ENCODE data around the gene SPOPL.

The SPOPL gene

DNA sequence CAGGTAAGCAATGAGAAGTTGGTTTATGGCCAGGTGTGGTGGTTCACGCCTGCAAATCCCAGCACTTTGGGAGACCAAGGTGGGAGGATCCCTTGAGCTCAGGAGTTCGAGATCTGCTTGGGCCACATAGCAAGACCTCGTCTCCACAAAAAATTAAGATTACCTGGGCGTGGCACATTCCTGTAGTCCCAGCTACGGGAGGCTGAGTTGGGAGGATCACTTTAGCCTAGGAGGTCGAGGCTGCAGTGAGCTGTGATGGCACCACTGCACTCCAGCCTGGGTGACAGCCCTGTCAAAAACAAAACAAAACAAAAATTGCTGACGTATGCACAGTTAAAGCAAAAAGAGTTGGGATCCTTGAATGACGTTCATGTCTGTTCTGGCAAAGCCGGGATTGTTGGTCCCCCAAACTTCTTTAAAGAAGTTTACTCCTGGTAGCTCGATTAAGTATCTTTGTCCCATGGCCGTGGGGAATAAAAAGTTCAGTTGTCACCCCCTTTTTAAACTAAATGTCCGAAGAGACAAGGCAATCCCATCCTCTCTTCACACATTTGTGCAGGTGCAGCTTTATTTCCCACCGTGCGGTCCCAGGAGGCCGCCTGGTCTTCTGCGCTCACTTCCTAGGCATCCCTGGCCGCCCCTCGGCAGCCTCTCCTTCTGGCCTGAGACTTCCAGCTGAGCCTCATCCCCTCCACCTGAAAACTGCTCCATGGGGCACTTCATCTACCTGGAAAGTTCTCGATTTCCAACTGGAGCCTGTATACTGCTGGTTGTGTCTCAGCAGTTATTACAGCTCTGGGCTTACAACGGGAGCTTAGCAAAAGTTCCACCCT, 762 bp upstream of the SPOPL start:
- peak overlapping the region; percentile 97 for H3K4me3 ChIP-seq (ENCODE audit: low read length)
- no peaks in the 10 kb centered on the region for H3K36me3 ChIP-seq (ENCODE audit: insufficient read depth, low read length)
- no peaks in the 10 kb centered on the region for H3K9me3 ChIP-seq (ENCODE audit: low read length)
- peaks cover 16% of the 10 kb centered on the region for H3K4me1 ChIP-seq (ENCODE audit: insufficient read depth, low read length)
- H3K27me3 ChIP-seq (ENCODE audit: insufficient read depth, low read length): no peaks in the 10 kb centered on the region
- peak overlapping the region; percentile 96 for H2AFZ ChIP-seq (ENCODE audit: low read depth, low read length)

- Histone ChIP-seq H3K27me3 (ENCODE audit: insufficient read depth, low read length) (no peaks in the 10 kb centered on the region), H3K4me3 (ENCODE audit: low read length) (peak overlapping the region; percentile 97), H3K9me3 (ENCODE audit: low read length) (no peaks in the 10 kb centered on the region), H2AFZ (ENCODE audit: low read depth, low read length) (peak overlapping the region; percentile 91), H3K36me3 (ENCODE audit: insufficient read depth, low read length) (no peaks in the 10 kb centered on the region), H3K4me1 (ENCODE audit: insufficient read depth, low read length) (peaks cover 16% of the 10 kb centered on the region)
Observed at GRCh38 chr2:138502255-138503086, 901 bp downstream of the SPOPL start.

DNA sequence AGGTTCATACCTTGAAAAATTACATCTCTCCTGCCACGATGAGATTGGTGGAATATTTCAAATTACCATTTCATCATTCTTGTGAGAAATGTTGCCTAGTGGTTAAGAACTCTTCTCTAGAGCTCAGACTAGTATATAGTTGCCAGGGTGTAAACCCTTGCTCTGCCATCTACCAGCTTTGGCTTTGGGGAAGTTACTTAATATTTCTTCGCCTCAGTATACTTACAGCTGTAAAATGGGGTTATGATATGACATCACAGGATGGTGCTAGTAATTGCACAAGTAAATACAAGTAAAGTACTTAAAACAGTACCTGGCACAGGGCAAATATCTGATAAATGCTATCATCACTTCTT, 1.5 kb downstream of the SPOPL start:
- Histone ChIP-seq H3K4me1 (ENCODE audit: insufficient read depth, low read length) (peaks cover 16% of the 10 kb centered on the region), H3K4me3 (ENCODE audit: low read length) (peak overlapping the region; percentile 97), H2AFZ (ENCODE audit: low read depth, low read length) (no peak overlapping the region), H3K36me3 (ENCODE audit: insufficient read depth, low read length) (no peaks in the 10 kb centered on the region), H3K27me3 (ENCODE audit: insufficient read depth, low read length) (no peaks in the 10 kb centered on the region), H3K9me3 (ENCODE audit: low read length) (no peaks in the 10 kb centered on the region)

- no peaks in the 10 kb centered on the region for H3K27me3 ChIP-seq (ENCODE audit: insufficient read depth, low read length)
- no peaks in the 10 kb centered on the region for H3K36me3 ChIP-seq (ENCODE audit: insufficient read depth, low read length)
- H2AFZ ChIP-seq (ENCODE audit: low read depth, low read length): no peak overlapping the region
- no peaks in the 10 kb centered on the region for H3K9me3 ChIP-seq (ENCODE audit: low read length)
- peak overlapping the region; percentile 97 for H3K4me3 ChIP-seq (ENCODE audit: low read length)
- H3K4me1 ChIP-seq (ENCODE audit: insufficient read depth, low read length): peaks cover 16% of the 10 kb centered on the region
Observed at GRCh38 chr2:138503652-138504051, 2.1 kb downstream of the SPOPL start.

- Histone ChIP-seq H3K9me3 (ENCODE audit: low read length) (no peaks in the 10 kb centered on the region), H3K4me3 (ENCODE audit: low read length) (no peak overlapping the region), H3K4me1 (ENCODE audit: insufficient read depth, low read length) (peaks cover 16% of the 10 kb centered on the region), H2AFZ (ENCODE audit: low read depth, low read length) (no peak overlapping the region), H3K27me3 (ENCODE audit: insufficient read depth, low read length) (no peaks in the 10 kb centered on the region), H3K36me3 (ENCODE audit: insufficient read depth, low read length) (no peaks in the 10 kb centered on the region)
Observed at GRCh38 chr2:138504092-138504491, 2.5 kb downstream of the SPOPL start.

- H3K36me3 ChIP-seq (ENCODE audit: insufficient read depth, low read length): no peaks in the 10 kb centered on the region
- H3K4me3 ChIP-seq (ENCODE audit: low read length): no peak overlapping the region
Observed at GRCh38 chr2:138504546-138505235, 3.1 kb downstream of the SPOPL start.

GRCh38 chr2:138507267-138507666, 5.7 kb downstream of the SPOPL start:
- H3K9me3 ChIP-seq (ENCODE audit: low read length): no peaks in the 10 kb centered on the region
- no peak overlapping the region for H3K4me3 ChIP-seq (ENCODE audit: low read length)
- no peaks in the 10 kb centered on the region for H3K36me3 ChIP-seq (ENCODE audit: insufficient read depth, low read length)
- peaks cover 12% of the 10 kb centered on the region for H3K4me1 ChIP-seq (ENCODE audit: insufficient read depth, low read length)
- H2AFZ ChIP-seq (ENCODE audit: low read depth, low read length): no peak overlapping the region
- H3K27me3 ChIP-seq (ENCODE audit: insufficient read depth, low read length): no peaks in the 10 kb centered on the region

More at GRCh38 chr2:138504546-138505235, 3.1 kb downstream of the SPOPL start:
- Histone ChIP-seq H2AFZ (ENCODE audit: low read depth, low read length) (no peak overlapping the region), H3K9me3 (ENCODE audit: low read length) (no peaks in the 10 kb centered on the region), H3K4me1 (ENCODE audit: insufficient read depth, low read length) (peaks cover 16% of the 10 kb centered on the region), H3K27me3 (ENCODE audit: insufficient read depth, low read length) (no peaks in the 10 kb centered on the region)

GRCh38 chr2:138510319-138510718, 8.7 kb downstream of the SPOPL start:
- H3K4me3 ChIP-seq (ENCODE audit: low read length): no peak overlapping the region
- no peaks in the 10 kb centered on the region for H3K9me3 ChIP-seq (ENCODE audit: low read length)
- no peaks in the 10 kb centered on the region for H3K36me3 ChIP-seq (ENCODE audit: insufficient read depth, low read length)
- no peak overlapping the region for H2AFZ ChIP-seq (ENCODE audit: low read depth, low read length)
- H3K27me3 ChIP-seq (ENCODE audit: insufficient read depth, low read length): no peaks in the 10 kb centered on the region
- H3K4me1 ChIP-seq (ENCODE audit: insufficient read depth, low read length): no peaks in the 10 kb centered on the region

GRCh38 chr2:138512672-138513071, 11.1 kb downstream of the SPOPL start:
- Histone ChIP-seq H3K36me3 (ENCODE audit: insufficient read depth, low read length) (no peaks in the 10 kb centered on the region), H3K4me1 (ENCODE audit: insufficient read depth, low read length) (no peaks in the 10 kb centered on the region), H3K4me3 (ENCODE audit: low read length) (no peak overlapping the region), H3K9me3 (ENCODE audit: low read length) (no peaks in the 10 kb centered on the region), H2AFZ (ENCODE audit: low read depth, low read length) (no peak overlapping the region), H3K27me3 (ENCODE audit: insufficient read depth, low read length) (no peaks in the 10 kb centered on the region)

- Histone ChIP-seq H3K36me3 (ENCODE audit: insufficient read depth, low read length) (no peaks in the 10 kb centered on the region), H3K9me3 (ENCODE audit: low read length) (no peaks in the 10 kb centered on the region), H3K27me3 (ENCODE audit: insufficient read depth, low read length) (no peaks in the 10 kb centered on the region), H3K4me3 (ENCODE audit: low read length) (no peak overlapping the region), H3K4me1 (ENCODE audit: insufficient read depth, low read length) (no peaks in the 10 kb centered on the region), H2AFZ (ENCODE audit: low read depth, low read length) (no peak overlapping the region)
Observed at GRCh38 chr2:138514173-138514572, 12.6 kb downstream of the SPOPL start.

DNA sequence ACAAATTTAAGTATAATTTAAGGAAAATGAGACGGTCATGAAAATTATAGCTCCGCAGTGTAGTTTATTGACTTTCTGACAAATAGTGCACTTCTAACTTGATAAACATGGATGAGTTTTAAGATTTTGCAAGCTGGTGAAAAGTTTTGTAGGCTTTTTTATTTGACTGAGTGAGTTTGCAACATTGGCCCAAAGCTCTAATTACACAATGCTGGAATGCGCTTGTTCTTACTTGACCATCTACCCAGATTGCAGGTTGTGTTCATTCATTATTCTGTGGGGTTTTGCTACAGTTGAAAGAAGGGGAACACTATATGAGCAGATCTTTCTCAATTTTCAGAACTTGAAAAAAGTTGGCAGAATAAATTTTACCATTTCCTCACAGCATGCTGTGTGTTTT, 13.5 kb downstream of the SPOPL start:
- no peaks in the 10 kb centered on the region for H3K9me3 ChIP-seq (ENCODE audit: low read length)
- H3K36me3 ChIP-seq (ENCODE audit: insufficient read depth, low read length): no peaks in the 10 kb centered on the region
- no peak overlapping the region for H2AFZ ChIP-seq (ENCODE audit: low read depth, low read length)
- H3K4me1 ChIP-seq (ENCODE audit: insufficient read depth, low read length): no peaks in the 10 kb centered on the region
- no peaks in the 10 kb centered on the region for H3K27me3 ChIP-seq (ENCODE audit: insufficient read depth, low read length)
- H3K4me3 ChIP-seq (ENCODE audit: low read length): no peak overlapping the region

DNA sequence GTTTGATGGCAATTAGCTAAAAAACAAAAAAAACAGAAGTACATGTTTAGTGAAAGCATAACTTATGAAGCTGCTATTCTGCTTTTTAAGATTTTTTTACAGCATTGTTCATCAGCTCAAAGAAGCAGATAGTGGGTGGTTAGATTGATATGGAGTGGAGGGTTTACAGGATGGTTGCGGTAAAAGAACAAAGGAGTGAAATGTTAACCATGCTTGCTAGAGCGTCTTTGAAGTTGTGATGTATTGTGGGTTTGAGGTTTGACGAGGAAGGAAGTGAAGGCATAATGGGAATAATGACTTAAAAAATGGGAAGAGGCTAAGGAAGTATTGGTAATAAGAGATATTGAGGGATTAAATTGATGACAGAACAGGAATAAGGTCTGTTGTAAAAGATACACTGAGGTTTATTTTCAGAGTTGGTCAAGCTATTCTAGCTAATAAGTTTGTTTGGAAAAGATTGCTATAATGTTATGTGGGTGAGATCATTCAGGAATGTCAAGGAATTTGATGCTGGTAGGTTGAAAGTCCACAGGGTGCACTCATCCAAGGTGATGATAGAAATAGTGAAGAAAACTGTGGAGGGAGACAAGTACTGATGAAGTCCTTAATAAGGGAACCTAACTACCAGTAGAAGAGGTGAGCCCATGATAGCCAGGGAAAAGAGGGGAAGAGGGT, 14.6 kb downstream of the SPOPL start:
- H3K9me3 ChIP-seq (ENCODE audit: low read length): no peaks in the 10 kb centered on the region
- H3K4me1 ChIP-seq (ENCODE audit: insufficient read depth, low read length): no peaks in the 10 kb centered on the region
- no peaks in the 10 kb centered on the region for H3K36me3 ChIP-seq (ENCODE audit: insufficient read depth, low read length)
- no peak overlapping the region for H3K4me3 ChIP-seq (ENCODE audit: low read length)
- H2AFZ ChIP-seq (ENCODE audit: low read depth, low read length): no peak overlapping the region
- no peaks in the 10 kb centered on the region for H3K27me3 ChIP-seq (ENCODE audit: insufficient read depth, low read length)
